GM12878 (cell line): ENCODE data around the gene KRT72. TPM values are rescaled to one million over a fixed set of nuclear protein-coding genes. Genes with fewer than 3 reads are reported as not detected.

Source experiments
- ATAC-seq: fragments of 200-7000 bp; cut with Tn5 transposase; 3 replicates; pipeline ENCODE4 v1.9.1; 2020; ENCODE audit warnings: mild to moderate bottlenecking, moderate library complexity
- BruUV-seq: library from RNA; stranded (reverse); fragments of 400-500 nt; replicated peaks from 2 replicates; lab custom pipeline; 2021; lab: Mats Ljungman, UMichigan
- CTCF ChIA-PET: fragments of 300-600 bp; sonication (Branson Sonifier 250); formaldehyde crosslinking; extraction: SDS; loops from one replicate; lab custom pipeline; 2021; ENCODE audit warnings: inconsistent platforms; lab: Yijun Ruan, JAX
- POLR2A ChIA-PET: fragments of 350-600 bp; formaldehyde crosslinking; extraction: SDS; loops from one replicate; lab custom pipeline; 2021; ENCODE audit warnings: inconsistent platforms; lab: Charles Lee
- RAD21 ChIA-PET: fragments of 300-600 bp; sonication (Branson Sonifier 250); formaldehyde crosslinking; loops from one replicate; lab custom pipeline; 2023; ENCODE audit warnings: antibody characterized with exemption; ENCODE audit not compliant: unreplicated experiment; lab: Charles Lee
- SMC1A ChIA-PET: fragments of 300-600 bp; sonication (Branson Sonifier 250); formaldehyde crosslinking; loops from one replicate; lab custom pipeline; 2023; ENCODE audit not compliant: unreplicated experiment, uncharacterized antibody; lab: Charles Lee
- DNase-seq: peaks from one replicate; pipeline ENCODE4 v3.0.0-alpha.2; 2011; ENCODE audit warnings: low read depth, low spot score
- FAIRE-seq: peaks from 3 replicates; lab custom pipeline; 2011; peaks lifted over from hg19 to GRCh38; lab: Jason Lieb, UNC
- H2AFZ ChIP-seq: 2 replicates; pipeline ENCODE4 v1.6.0; 2011; ENCODE audit warnings: low read depth, low read length, control low read depth; ENCODE audit not compliant: control insufficient read depth
- H3K27ac ChIP-seq: 2 replicates; pipeline ENCODE4 v1.5.1; 2011; ENCODE audit warnings: control low read depth; ENCODE audit not compliant: control insufficient read depth, insufficient read depth
- H3K27me3 ChIP-seq, 2 experiments: replicated peaks in 1 of 2; 2 replicates each; pipeline versions ENCODE4 v1.6.0 to v1.6.1; 2011; ENCODE audit warnings: low read length in 1 of 2; ENCODE audit not compliant: control insufficient read depth in 2 of 2, insufficient read depth in 2 of 2
- H3K36me3 ChIP-seq, 2 experiments: 2 replicates each; pipeline ENCODE4 v1.5.1; 2011; ENCODE audit warnings: low read length in 1 of 2; ENCODE audit not compliant: control insufficient read depth in 2 of 2, insufficient read depth in 2 of 2
- H3K4me1 ChIP-seq: 2 replicates; pipeline ENCODE4 v1.6.1; 2011; ENCODE audit warnings: mild to moderate bottlenecking, low read length, moderate library complexity, mixed read lengths; ENCODE audit not compliant: control insufficient read depth, insufficient read depth
- H3K4me2 ChIP-seq: 2 replicates; pipeline ENCODE4 v1.6.0; 2011; ENCODE audit warnings: control low read depth; ENCODE audit not compliant: control insufficient read depth, insufficient read depth
- H3K4me3 ChIP-seq: fragments of 200-600 bp; sonication (generic); 2 replicates; pipeline ENCODE4 v1.5.1; 2016
- H3K79me2 ChIP-seq: 2 replicates; pipeline ENCODE4 v1.6.0; 2011; ENCODE audit warnings: low read length; ENCODE audit not compliant: control insufficient read depth, insufficient read depth
- H3K9ac ChIP-seq: 2 replicates; pipeline ENCODE4 v1.8.0; 2011; ENCODE audit warnings: low read length, control low read depth, mixed read lengths; ENCODE audit not compliant: control insufficient read depth, insufficient read depth
- H3K9me3 ChIP-seq: replicated peaks from 3 replicates; pipeline ENCODE4 v1.5.1; 2011; ENCODE audit warnings: mild to moderate bottlenecking, low read length; ENCODE audit not compliant: control insufficient read depth, insufficient read depth
- H4K20me1 ChIP-seq: 2 replicates; pipeline ENCODE4 v1.6.0; 2011; ENCODE audit not compliant: control insufficient read depth, insufficient read depth
- CEBPB ChIP-seq, 2 experiments: fragments of 150-350 bp in 1 of 2; IDR thresholded peaks; 2 replicates each; pipeline ENCODE4 v1.6.1; 2012 to 2014; ENCODE audit warnings: low read depth in 2 of 2, low read length in 2 of 2, borderline replicate concordance in 1 of 2, inconsistent platforms in 1 of 2
- CREB1 ChIP-seq: IDR thresholded peaks from 2 replicates; pipeline ENCODE4 v1.6.1; 2012; ENCODE audit warnings: low read depth, mild to moderate bottlenecking, inconsistent platforms
- ETV6 ChIP-seq, 2 experiments: fragments of 450-650 bp in 1 of 2; IDR thresholded peaks in 1 of 2; conservative IDR thresholded peaks in 1 of 2; 2 replicates each; pipeline ENCODE4 v1.6.1; 2014; ENCODE audit warnings: antibody characterized with exemption in 1 of 2, borderline replicate concordance in 1 of 2, low read depth in 1 of 2, mild to moderate bottlenecking in 1 of 2, moderate library complexity in 1 of 2
- RB1 ChIP-seq: fragments of 450-650 bp; formaldehyde crosslinking; IDR thresholded peaks from 2 replicates; pipeline ENCODE4 v1.6.1; 2017; ENCODE audit warnings: mild to moderate bottlenecking, borderline replicate concordance
- RELB ChIP-seq: fragments of 450-650 bp; IDR thresholded peaks from 2 replicates; pipeline ENCODE4 v1.6.1; 2017; ENCODE audit warnings: low read depth, mild to moderate bottlenecking, moderate library complexity
- SMAD5 ChIP-seq: IDR thresholded peaks from 2 replicates; pipeline ENCODE4 v1.6.1; 2016; ENCODE audit warnings: antibody characterized with exemption, low read depth
- SRF ChIP-seq, 2 experiments: IDR thresholded peaks; 2 replicates each; pipeline ENCODE4 v1.6.1; 2011; ENCODE audit warnings: low read depth in 2 of 2, low read length in 2 of 2, mild to moderate bottlenecking in 1 of 2, moderate library complexity in 1 of 2
- WRNIP1 ChIP-seq: IDR thresholded peaks from 2 replicates; pipeline ENCODE4 v1.6.1; 2011; ENCODE audit warnings: low read depth, low read length, improper control_type of control experiment, borderline replicate concordance
- WGBS: methylation state at CpG from one replicate; pipeline ENCODE4 v1.1.6; 2016; ENCODE audit warnings: low lambda C conversion rate; ENCODE audit not compliant: insufficient replicate concordance, insufficient coverage; ENCODE audit errors: missing lambda C conversion rate; 5-methylcytosine and 5-hydroxymethylcytosine counted together
- in situ Hi-C: fragments of 300-500 bp; cut with MboI; formaldehyde crosslinking; loops from 9 replicates; pipeline ENCODE4 v1.14.3; 2018; ENCODE audit warnings: mixed read lengths
- intact Hi-C: fragments of 100-400 bp; cut with micrococcal nuclease; formaldehyde crosslinking; loops from one replicate; pipeline ENCODE4 v1.14.2; 2022; ENCODE audit not compliant: unreplicated experiment
- polyA plus RNA-seq, 11 experiments: library from polyadenylated mRNA; depleted of rRNA in 4 of 11; unstranded in 6 of 11; stranded (reverse) in 5 of 11; fragments of >200 nt; fragmentation: Nextera tagmentation in 4 of 11; fragmentation: Illumina TruSeq in 1 of 11; extraction: Ambion mirVana in 4 of 11; extraction: Trizol in 1 of 11; gene quantifications; 1 replicate in 1 of 11; 2 replicates in 10 of 11; pipeline versions ENCODE4 v1.2.1 to v1.2.3, GENCODE V29; 2011 to 2016; ENCODE audit warnings: inconsistent platforms in 2 of 11, missing spikeins in 2 of 11, low read depth in 1 of 11
- total RNA-seq, 4 experiments: library from RNA; depleted of rRNA in 3 of 4; stranded (reverse); fragments of >200 nt in 3 of 4; fragmentation: Illumina TruSeq in 1 of 4; extraction: Trizol in 1 of 4; gene quantifications; 2 replicates each; pipeline versions ENCODE4 v1.2.1 to v1.2.3, GENCODE V29; 2013 to 2021
- TF ChIP-seq, protein P1 (sequence below): fragments of 450-650 bp; formaldehyde crosslinking; IDR thresholded peaks from 2 replicates; pipeline ENCODE4 v1.4.0; 2022; ENCODE audit warnings: mild to moderate bottlenecking, moderate library complexity
- TF ChIP-seq, protein P2 (sequence below): fragments of 450-650 bp; IDR thresholded peaks from 2 replicates; pipeline ENCODE4 v1.6.1; 2014; ENCODE audit warnings: mild to moderate bottlenecking
- TF ChIP-seq, protein P3 (sequence below): IDR thresholded peaks from 2 replicates; pipeline ENCODE4 v1.6.1; 2011; ENCODE audit warnings: borderline replicate concordance, low read depth, mild to moderate bottlenecking, moderate library complexity, mixed read lengths, low read length; ENCODE audit not compliant: insufficient read depth; ENCODE audit errors: extremely low read length

Gene KRT72
- total and polyA plus RNA-seq, 10 of the 15 experiments (the other 5 are each of a cell fraction or from before 2014, with no cell fraction given): not detected

DNA sequence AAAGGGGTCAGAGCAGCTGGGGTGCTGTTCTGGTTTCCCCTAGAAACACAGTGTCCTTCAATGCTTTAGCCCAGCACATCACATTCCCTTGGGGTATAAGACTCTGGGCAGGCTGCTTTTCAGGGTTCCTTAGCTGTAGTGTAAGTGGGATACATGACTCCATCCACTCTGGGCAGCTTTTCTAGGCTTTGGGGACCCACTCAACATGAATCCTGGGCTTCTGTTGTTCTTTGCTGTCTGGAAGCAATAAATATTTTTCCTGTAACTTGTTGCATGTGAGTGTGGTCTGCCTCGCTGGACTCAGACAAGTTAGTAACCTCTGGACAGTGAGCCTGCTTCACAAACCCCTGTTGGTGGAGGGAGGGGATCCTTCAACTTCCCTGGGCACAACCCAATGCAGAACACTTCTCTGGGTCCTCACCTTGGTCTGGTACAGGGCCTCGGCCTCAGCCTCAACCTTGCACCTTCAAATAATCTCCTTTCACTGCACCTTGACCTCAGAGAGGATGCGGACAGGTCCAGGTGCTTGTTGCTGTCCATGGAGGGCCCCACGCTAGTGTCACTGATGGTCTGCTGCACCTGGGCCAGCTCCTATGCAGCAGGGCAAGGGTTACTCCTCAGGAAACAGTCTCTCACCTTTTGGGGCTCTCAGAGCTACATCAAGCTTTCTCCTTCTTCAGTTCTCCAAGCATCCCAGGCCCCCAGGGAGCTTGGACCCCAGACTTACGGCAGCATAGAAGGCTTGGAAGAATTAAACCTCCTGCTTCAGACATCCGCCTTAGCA, 30.6 kb upstream of the KRT72 start (continued):
- TF ChIP-seq RB1 (no peak), SMAD5 (no peak)
- TF ChIP-seq, protein P1, sequence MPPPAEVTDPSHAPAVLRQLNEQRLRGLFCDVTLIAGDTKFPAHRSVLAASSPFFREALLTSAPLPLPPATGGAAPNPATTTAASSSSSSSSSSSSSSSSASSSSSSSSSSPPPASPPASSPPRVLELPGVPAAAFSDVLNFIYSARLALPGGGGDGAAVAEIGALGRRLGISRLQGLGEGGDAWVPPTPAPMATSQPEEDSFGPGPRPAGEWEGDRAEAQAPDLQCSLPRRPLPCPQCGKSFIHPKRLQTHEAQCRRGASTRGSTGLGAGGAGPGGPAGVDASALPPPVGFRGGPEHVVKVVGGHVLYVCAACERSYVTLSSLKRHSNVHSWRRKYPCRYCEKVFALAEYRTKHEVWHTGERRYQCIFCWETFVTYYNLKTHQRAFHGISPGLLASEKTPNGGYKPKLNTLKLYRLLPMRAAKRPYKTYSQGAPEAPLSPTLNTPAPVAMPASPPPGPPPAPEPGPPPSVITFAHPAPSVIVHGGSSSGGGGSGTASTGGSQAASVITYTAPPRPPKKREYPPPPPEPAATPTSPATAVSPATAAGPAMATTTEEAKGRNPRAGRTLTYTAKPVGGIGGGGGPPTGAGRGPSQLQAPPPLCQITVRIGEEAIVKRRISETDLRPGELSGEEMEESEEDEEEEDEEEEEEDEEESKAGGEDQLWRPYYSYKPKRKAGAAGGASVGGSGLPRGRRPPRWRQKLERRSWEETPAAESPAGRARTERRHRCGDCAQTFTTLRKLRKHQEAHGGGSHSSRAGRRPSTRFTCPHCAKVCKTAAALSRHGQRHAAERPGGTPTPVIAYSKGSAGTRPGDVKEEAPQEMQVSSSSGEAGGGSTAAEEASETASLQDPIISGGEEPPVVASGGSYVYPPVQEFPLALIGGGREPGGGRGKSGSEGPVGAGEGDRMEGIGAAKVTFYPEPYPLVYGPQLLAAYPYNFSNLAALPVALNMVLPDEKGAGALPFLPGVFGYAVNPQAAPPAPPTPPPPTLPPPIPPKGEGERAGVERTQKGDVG: no peak

GRCh38 chr12:52631264-52631663, 30.0 kb upstream of the KRT72 start:
- SMC1A ChIA-PET: no interaction called here
- RAD21 ChIA-PET: no interaction called here
- DNase-seq (no peak), FAIRE-seq (no peak), ATAC-seq (no peak)
- H3K4me2 ChIP-seq: no peak overlapping the region
- H3K79me2 ChIP-seq: no peaks in the 10 kb centered on the region
- peaks cover 0 to 3% of the 10 kb centered on the region in 2 experiments; a peak in 2 of 4 replicates for H3K27me3 ChIP-seq
- H3K27ac ChIP-seq: no peak overlapping the region
- POLR2A ChIA-PET: no interaction called here
- WGBS: 9% methylated on average over 4 of the region's 4 CpGs
- no peak overlapping the region for H3K9ac ChIP-seq
- H4K20me1 ChIP-seq: no peaks in the 10 kb centered on the region
- H3K36me3 ChIP-seq: no peaks in the 10 kb centered on the region
- in situ Hi-C loops: no loop called here
- CTCF ChIA-PET: no interaction called here
- intact Hi-C loops: no loop called here
- H3K9me3 ChIP-seq: no peaks in the 10 kb centered on the region
- BruUV-seq: no TSS peak
- H3K4me1 ChIP-seq: no peaks in the 10 kb centered on the region
- H3K4me3 ChIP-seq: no peak overlapping the region
- no peak overlapping the region for H2AFZ ChIP-seq
- TF ChIP-seq CEBPB (IDR thresholded peaks at IDR 0.05; ENCODE audit: borderline replicate concordance in 1 of 2, low read depth in 2 of 2, low read length in 2 of 2) (no peak), CREB1 (no peak), SRF (IDR thresholded peaks at IDR 0.05; ENCODE audit: low read depth in 2 of 2, low read length in 2 of 2) (no peak), RELB (no peak), ETV6 (conservative IDR thresholded peaks at IDR 0.05 in 1 of 2, IDR thresholded peaks at IDR 0.05 in 1 of 2; ENCODE audit: borderline replicate concordance in 1 of 2, low read depth in 1 of 2) (no peak), WRNIP1 (no peak)
- TF ChIP-seq, protein P2, sequence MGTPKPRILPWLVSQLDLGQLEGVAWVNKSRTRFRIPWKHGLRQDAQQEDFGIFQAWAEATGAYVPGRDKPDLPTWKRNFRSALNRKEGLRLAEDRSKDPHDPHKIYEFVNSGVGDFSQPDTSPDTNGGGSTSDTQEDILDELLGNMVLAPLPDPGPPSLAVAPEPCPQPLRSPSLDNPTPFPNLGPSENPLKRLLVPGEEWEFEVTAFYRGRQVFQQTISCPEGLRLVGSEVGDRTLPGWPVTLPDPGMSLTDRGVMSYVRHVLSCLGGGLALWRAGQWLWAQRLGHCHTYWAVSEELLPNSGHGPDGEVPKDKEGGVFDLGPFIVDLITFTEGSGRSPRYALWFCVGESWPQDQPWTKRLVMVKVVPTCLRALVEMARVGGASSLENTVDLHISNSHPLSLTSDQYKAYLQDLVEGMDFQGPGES: no peak
- TF ChIP-seq, protein P3, sequence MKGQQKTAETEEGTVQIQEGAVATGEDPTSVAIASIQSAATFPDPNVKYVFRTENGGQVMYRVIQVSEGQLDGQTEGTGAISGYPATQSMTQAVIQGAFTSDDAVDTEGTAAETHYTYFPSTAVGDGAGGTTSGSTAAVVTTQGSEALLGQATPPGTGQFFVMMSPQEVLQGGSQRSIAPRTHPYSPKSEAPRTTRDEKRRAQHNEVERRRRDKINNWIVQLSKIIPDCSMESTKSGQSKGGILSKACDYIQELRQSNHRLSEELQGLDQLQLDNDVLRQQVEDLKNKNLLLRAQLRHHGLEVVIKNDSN: no peak
